Choroid plexus epithelial cell (primary cell): Measurements from ENCODE around the gene RTL9.

Experiments
- DNase-seq: peaks from one replicate; pipeline ENCODE4 v3.0.0-alpha.2; 2010; ENCODE audit warnings: low read depth
- H3K4me3 ChIP-seq: 2 replicates; pipeline ENCODE4 v1.5.1; 2011; ENCODE audit warnings: low read depth, mild to moderate bottlenecking, control low read depth, low read length, moderate library complexity
- CTCF ChIP-seq: conservative IDR thresholded peaks from 2 replicates; pipeline ENCODE4 v1.5.1; 2011; ENCODE audit warnings: low read depth, mild to moderate bottlenecking, control low read depth, inconsistent platforms, low read length, moderate library complexity

The RTL9 gene

GRCh38 chrX:110346681-110347080 lies 12.0 kb upstream of the RTL9 start:
- peak; percentile 33 for DNase-seq
- no peak overlapping the region for H3K4me3 ChIP-seq
- TF ChIP-seq CTCF: peak; percentile 40

- H3K4me3 ChIP-seq: no peak overlapping the region
- no peak for DNase-seq
- TF ChIP-seq CTCF: no peak
These were observed 625 bp downstream of the RTL9 start for GRCh38 chrX:110359273-110359672.

GRCh38 chrX:110363244-110363643 lies 4.6 kb downstream of the RTL9 start:
- TF ChIP-seq CTCF: no peak
- DNase-seq: no peak

GRCh38 chrX:110373310-110373709 lies 14.7 kb downstream of the RTL9 start:
- no peak for DNase-seq
- TF ChIP-seq CTCF: no peak
- no peak overlapping the region for H3K4me3 ChIP-seq

More at GRCh38 chrX:110363244-110363643, 4.6 kb downstream of the RTL9 start:
- H3K4me3 ChIP-seq: no peak overlapping the region

- no peak overlapping the region for H3K4me3 ChIP-seq
- no peak for TF ChIP-seq CTCF
- DNase-seq: no peak
These were observed 15.9 kb downstream of the RTL9 start for GRCh38 chrX:110374559-110374958.

GRCh38 chrX:110381216-110381615 lies 22.6 kb downstream of the RTL9 start:
- no peak overlapping the region for H3K4me3 ChIP-seq
- TF ChIP-seq CTCF: no peak
- peak; percentile 49 for DNase-seq

GRCh38 chrX:110383414-110383813 lies 24.8 kb downstream of the RTL9 start:
- TF ChIP-seq CTCF: no peak
- DNase-seq: peak; percentile 84
- no peak overlapping the region for H3K4me3 ChIP-seq
